HepG2 (cell line): Measurements from ENCODE around the gene ZNF615. TPM values are rescaled to one million over a fixed set of nuclear protein-coding genes. Genes with fewer than 3 reads are reported as not detected.

Experiments used
- AGO2 ChIP-seq: fragments of 200-400 bp; formaldehyde crosslinking; optimal IDR thresholded peaks from 2 replicates; pipeline ENCODE3; 2017; ENCODE audit warnings: mild to moderate bottlenecking, low read depth, low read length, moderate library complexity
- AHR ChIP-seq: IDR thresholded peaks from 2 replicates; pipeline ENCODE4 v1.6.1; 2018; ENCODE audit warnings: missing genetic modification reagents, missing compliant biosample characterization
- ATF7-NPFF ChIP-seq: sonication (generic); formaldehyde crosslinking; IDR thresholded peaks from 2 replicates; pipeline ENCODE4 v1.8.1; 2023; ENCODE audit warnings: mild to moderate bottlenecking, low read depth, missing genetic modification reagents, moderate library complexity
- CBX1 ChIP-seq: IDR thresholded peaks from one replicate; pipeline ENCODE4 v1.6.1; 2016; ENCODE audit warnings: antibody characterized with exemption, low read depth
- HMGA1 ChIP-seq: sonication (generic); formaldehyde crosslinking; conservative IDR thresholded peaks from 2 replicates; pipeline ENCODE4 v1.4.0; 2020; ENCODE audit warnings: missing genetic modification reagents
- KDM1A ChIP-seq: IDR thresholded peaks from 2 replicates; pipeline ENCODE4 v1.6.1; 2016; ENCODE audit warnings: missing compliant biosample characterization
- KDM4B ChIP-seq: sonication (generic); formaldehyde crosslinking; IDR thresholded peaks from 2 replicates; pipeline ENCODE4 v1.4.0; 2020; ENCODE audit warnings: missing genetic modification reagents
- MAZ ChIP-seq, 2 experiments: sonication (generic) in 1 of 2; formaldehyde crosslinking in 1 of 2; IDR thresholded peaks; 2 replicates each; pipeline versions ENCODE4 v1.5.0 to v1.6.1; 2012 to 2020; ENCODE audit warnings: low read depth in 2 of 2, mild to moderate bottlenecking in 2 of 2, borderline replicate concordance in 1 of 2, improper control_type of control experiment in 1 of 2, low read length in 1 of 2, missing genetic modification reagents in 1 of 2, moderate library complexity in 1 of 2
- MED1 ChIP-seq: sonication (generic); formaldehyde crosslinking; IDR thresholded peaks from 2 replicates; pipeline ENCODE4 v1.4.0; 2020; ENCODE audit warnings: missing genetic modification reagents
- MEIS2 ChIP-seq: sonication (generic); formaldehyde crosslinking; IDR thresholded peaks from 2 replicates; pipeline ENCODE4 v1.9.0; 2021; ENCODE audit warnings: mild to moderate bottlenecking, missing genetic modification reagents
- MYC ChIP-seq: sonication (generic); formaldehyde crosslinking; IDR thresholded peaks from 2 replicates; pipeline ENCODE4 v1.9.0; 2021; ENCODE audit warnings: missing genetic modification reagents, borderline replicate concordance
- NCOA5 ChIP-seq: sonication (generic); formaldehyde crosslinking; IDR thresholded peaks from 2 replicates; pipeline ENCODE4 v1.4.0; 2020; ENCODE audit warnings: missing genetic modification reagents
- NFYB ChIP-seq: sonication (generic); formaldehyde crosslinking; IDR thresholded peaks from 2 replicates; pipeline ENCODE4 v1.4.0; 2020; ENCODE audit warnings: missing genetic modification reagents
- TAF15 ChIP-seq: fragments of 200-400 bp; formaldehyde crosslinking; IDR thresholded peaks from one replicate; pipeline ENCODE4 v1.6.1; 2018; ENCODE audit warnings: mild to moderate bottlenecking, low read depth, low read length; ENCODE audit not compliant: poor library complexity, severe bottlenecking
- TOPORS ChIP-seq: sonication (generic); formaldehyde crosslinking; IDR thresholded peaks from 2 replicates; pipeline ENCODE4 v1.8.0; 2023; ENCODE audit warnings: mild to moderate bottlenecking, missing genetic modification reagents
- ZEB1 ChIP-seq: IDR thresholded peaks from 2 replicates; pipeline ENCODE4 v1.6.1; 2012; ENCODE audit warnings: mild to moderate bottlenecking, low read depth, inconsistent platforms; ENCODE audit not compliant: insufficient replicate concordance
- ZNF225 ChIP-seq: sonication (generic); formaldehyde crosslinking; IDR thresholded peaks from 2 replicates; pipeline ENCODE4 v1.4.0; 2020; ENCODE audit warnings: mild to moderate bottlenecking, missing genetic modification reagents
- ZNF230 ChIP-seq: sonication (generic); formaldehyde crosslinking; IDR thresholded peaks from 2 replicates; pipeline ENCODE4 v1.4.0; 2020; ENCODE audit warnings: mild to moderate bottlenecking, missing genetic modification reagents
- ZNF543 ChIP-seq: sonication (generic); formaldehyde crosslinking; IDR thresholded peaks from 2 replicates; pipeline ENCODE4 v1.4.0; 2020; ENCODE audit warnings: mild to moderate bottlenecking, missing genetic modification reagents
- ZNF547 ChIP-seq: sonication (generic); formaldehyde crosslinking; IDR thresholded peaks from 2 replicates; pipeline ENCODE4 v1.5.1; 2020; ENCODE audit warnings: mild to moderate bottlenecking, missing genetic modification reagents
- ZNF556 ChIP-seq: sonication (generic); formaldehyde crosslinking; IDR thresholded peaks from 2 replicates; pipeline ENCODE4 v1.4.0; 2020; ENCODE audit warnings: mild to moderate bottlenecking, missing genetic modification reagents, borderline replicate concordance
- ZNF691 ChIP-seq: sonication (generic); formaldehyde crosslinking; IDR thresholded peaks from 2 replicates; pipeline ENCODE4 v1.4.0; 2020; ENCODE audit warnings: missing genetic modification reagents, low read depth, mild to moderate bottlenecking, borderline replicate concordance
- ZNF709 ChIP-seq: sonication (generic); formaldehyde crosslinking; IDR thresholded peaks from 2 replicates; pipeline ENCODE4 v1.5.0; 2020; ENCODE audit warnings: mild to moderate bottlenecking, missing genetic modification reagents
- ZSCAN25 ChIP-seq: sonication (generic); formaldehyde crosslinking; IDR thresholded peaks from 2 replicates; pipeline ENCODE4 v1.8.0; 2022; ENCODE audit warnings: mild to moderate bottlenecking, missing genetic modification reagents
- polyA plus RNA-seq, 8 experiments: library from polyadenylated mRNA; depleted of rRNA in 3 of 8; stranded (reverse) in 7 of 8; unstranded in 1 of 8; fragments of >200 nt; fragmentation: Illumina TruSeq in 4 of 8; extraction: Trizol in 4 of 8; gene quantifications; 2 replicates each; pipeline versions ENCODE4 v1.2.1 to v1.2.3, GENCODE V29; 2011 to 2016; ENCODE audit warnings: low read depth in 4 of 8, missing spikeins in 1 of 8, mixed read lengths in 1 of 8; ENCODE audit not compliant: insufficient read depth in 1 of 8
- total RNA-seq, 5 experiments: library from RNA; depleted of rRNA; stranded (reverse); fragments of >200 nt; fragmentation: Illumina TruSeq; extraction: Trizol; gene quantifications; 2 replicates each; pipeline ENCODE4 v1.2.3, GENCODE V29; 2016; ENCODE audit warnings: low read depth in 1 of 5
- TF ChIP-seq, protein P1 (sequence below): sonication (generic); formaldehyde crosslinking; IDR thresholded peaks from 2 replicates; pipeline ENCODE4 v1.5.0; 2020; ENCODE audit warnings: mild to moderate bottlenecking, missing genetic modification reagents, borderline replicate concordance
- TF ChIP-seq, protein P2 (sequence below): sonication (generic); formaldehyde crosslinking; IDR thresholded peaks from 2 replicates; pipeline ENCODE4 v1.4.0; 2020; ENCODE audit warnings: mild to moderate bottlenecking, missing genetic modification reagents

Gene ZNF615
- total and polyA plus RNA-seq, 2 of the 13 experiments (the other 11 are each of a cell fraction or from before 2014, with no cell fraction given), result 5.2 to 7.8 TPM

DNA sequence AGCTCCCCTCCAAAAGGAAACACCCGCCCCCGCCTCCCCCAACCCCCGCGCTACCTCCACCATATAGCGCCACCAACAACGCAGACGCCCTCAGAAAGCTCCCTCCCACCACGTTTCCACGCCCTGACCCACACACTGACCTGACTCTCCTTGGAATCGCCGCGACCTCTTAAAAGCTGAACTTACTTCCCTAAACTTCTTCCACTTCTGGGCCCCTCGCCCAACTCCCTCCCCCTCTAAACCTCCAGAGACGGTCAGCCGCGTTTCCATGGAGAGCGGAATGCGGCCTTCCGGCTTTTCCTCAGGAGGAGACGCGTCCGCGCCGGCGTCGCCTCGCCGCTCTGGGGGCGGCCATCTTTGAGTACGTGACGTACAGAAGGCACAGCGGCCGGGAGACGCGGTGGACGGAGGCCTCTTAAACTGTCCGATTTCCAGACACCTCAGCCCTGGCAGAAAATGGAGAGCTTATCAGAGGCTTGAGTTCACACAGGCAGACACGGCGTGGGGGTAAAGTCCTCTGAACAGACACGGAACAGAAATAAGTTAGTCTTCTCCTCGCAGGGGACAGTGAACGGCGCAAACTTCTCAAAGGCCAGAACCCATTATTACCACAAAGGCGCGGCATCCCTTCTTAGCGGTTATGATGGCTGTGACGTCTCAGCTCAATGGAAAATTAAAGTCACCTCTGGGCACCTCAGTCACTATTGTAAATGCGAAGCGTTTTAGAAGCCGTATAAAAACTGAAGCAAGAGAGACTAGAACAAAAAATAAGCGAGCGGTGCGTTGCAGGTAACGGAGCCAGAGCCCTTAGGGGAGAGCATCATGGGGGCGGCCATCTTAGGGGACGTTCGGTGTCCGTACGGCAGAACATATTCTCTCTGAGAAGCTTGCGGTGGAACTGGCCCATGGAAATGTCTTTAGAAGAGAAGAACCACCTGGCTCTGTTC is 40.8 kb upstream of the ZNF615 start, which contains the start of gene ZNF432 (continued):
- no peak for TF ChIP-seq ZSCAN25
- TF ChIP-seq ZEB1, result no peak
- peak; percentile 75 for TF ChIP-seq AGO2
- TF ChIP-seq MAZ (IDR thresholded peaks at IDR 0.05; ENCODE audit: borderline replicate concordance, low read depth, low read length), result no peak
- peak; percentile 48; the same call in 1 of the 2 replicates for TF ChIP-seq MAZ (CRISPR knock-in tag; IDR thresholded peaks at IDR 0.05; ENCODE audit: low read depth)
- TF ChIP-seq NFYB (CRISPR knock-in tag), result 0 out of 2 replicates have a peak, but pooled peaks have one; percentile 8
- TF ChIP-seq ZNF547 (CRISPR knock-in tag), result 0 out of 2 replicates have a peak, but pooled peaks have one; percentile 34
- no peak for TF ChIP-seq KDM4B
- TF ChIP-seq ZNF225 (CRISPR knock-in tag), result 0 out of 2 replicates have a peak, but pooled peaks have one; percentile 46
- no peak for TF ChIP-seq TAF15
- no peak for TF ChIP-seq TOPORS (CRISPR knock-in tag)
- TF ChIP-seq ATF7-NPFF, result peak; percentile 54; the same call in 1 of the 2 replicates
- TF ChIP-seq ZNF709, result no peak; the same call in 1 of the 2 replicates
- TF ChIP-seq NCOA5 (CRISPR knock-in tag), result no peak
- 0 out of 2 replicates have a peak, but pooled peaks have one; percentile 67 for TF ChIP-seq ZNF230 (CRISPR knock-in tag)
- TF ChIP-seq HMGA1, result no peak
- peak; percentile 48; the same call in 1 of the 2 replicates for TF ChIP-seq MYC (CRISPR knock-in tag)
- no peak for TF ChIP-seq AHR (CRISPR knock-in tag)
- no peak for TF ChIP-seq ZNF691
- TF ChIP-seq, protein P1, sequence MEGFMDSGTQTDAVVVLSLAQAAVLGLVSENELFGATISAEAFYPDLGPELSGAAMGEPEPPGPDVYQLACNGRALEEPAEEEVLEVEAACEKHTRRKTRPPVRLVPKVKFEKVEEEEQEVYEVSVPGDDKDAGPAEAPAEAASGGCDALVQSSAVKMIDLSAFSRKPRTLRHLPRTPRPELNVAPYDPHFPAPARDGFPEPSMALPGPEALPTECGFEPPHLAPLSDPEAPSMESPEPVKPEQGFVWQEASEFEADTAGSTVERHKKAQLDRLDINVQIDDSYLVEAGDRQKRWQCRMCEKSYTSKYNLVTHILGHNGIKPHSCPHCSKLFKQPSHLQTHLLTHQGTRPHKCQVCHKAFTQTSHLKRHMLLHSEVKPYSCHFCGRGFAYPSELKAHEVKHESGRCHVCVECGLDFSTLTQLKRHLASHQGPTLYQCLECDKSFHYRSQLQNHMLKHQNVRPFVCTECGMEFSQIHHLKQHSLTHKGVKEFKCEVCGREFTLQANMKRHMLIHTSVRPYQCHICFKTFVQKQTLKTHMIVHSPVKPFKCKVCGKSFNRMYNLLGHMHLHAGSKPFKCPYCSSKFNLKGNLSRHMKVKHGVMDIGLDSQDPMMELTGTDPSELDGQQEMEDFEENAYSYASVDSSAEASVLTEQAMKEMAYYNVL (CRISPR knock-in tag), result peak; percentile 13; the same call in 1 of the 2 replicates
- no peak for TF ChIP-seq MEIS2 (CRISPR knock-in tag)
- TF ChIP-seq CBX1, result no peak
- no peak for TF ChIP-seq KDM1A (CRISPR knock-in tag)
- no peak; the same call in 1 of the 2 replicates for TF ChIP-seq ZNF556 (CRISPR knock-in tag)
- peak; percentile 33; the same call in 1 of the 2 replicates for TF ChIP-seq MED1 (CRISPR knock-in tag)
- TF ChIP-seq ZNF543 (CRISPR knock-in tag), result no peak
- TF ChIP-seq, protein P2, sequence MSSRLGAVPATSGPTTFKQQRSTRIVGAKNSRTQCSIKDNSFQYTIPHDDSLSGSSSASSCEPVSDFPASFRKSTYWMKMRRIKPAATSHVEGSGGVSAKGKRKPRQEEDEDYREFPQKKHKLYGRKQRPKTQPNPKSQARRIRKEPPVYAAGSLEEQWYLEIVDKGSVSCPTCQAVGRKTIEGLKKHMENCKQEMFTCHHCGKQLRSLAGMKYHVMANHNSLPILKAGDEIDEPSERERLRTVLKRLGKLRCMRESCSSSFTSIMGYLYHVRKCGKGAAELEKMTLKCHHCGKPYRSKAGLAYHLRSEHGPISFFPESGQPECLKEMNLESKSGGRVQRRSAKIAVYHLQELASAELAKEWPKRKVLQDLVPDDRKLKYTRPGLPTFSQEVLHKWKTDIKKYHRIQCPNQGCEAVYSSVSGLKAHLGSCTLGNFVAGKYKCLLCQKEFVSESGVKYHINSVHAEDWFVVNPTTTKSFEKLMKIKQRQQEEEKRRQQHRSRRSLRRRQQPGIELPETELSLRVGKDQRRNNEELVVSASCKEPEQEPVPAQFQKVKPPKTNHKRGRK, result no peak
